Colon (tissue), 2 donors: ENCODE results near the gene NINL.
"Not testable (repeated sequence)": the region's sequence is repeated elsewhere in the genome, so short reads cannot be mapped to it uniquely, and the experiment has no call there.

Experiments used
- FAIRE-seq: peaks from 2 replicates; lab custom pipeline; 2012; peaks lifted over from hg19 to GRCh38; lab: Jason Lieb, UNC
- donor health status: control.
- donor health status: control.

The NINL gene

DNA sequence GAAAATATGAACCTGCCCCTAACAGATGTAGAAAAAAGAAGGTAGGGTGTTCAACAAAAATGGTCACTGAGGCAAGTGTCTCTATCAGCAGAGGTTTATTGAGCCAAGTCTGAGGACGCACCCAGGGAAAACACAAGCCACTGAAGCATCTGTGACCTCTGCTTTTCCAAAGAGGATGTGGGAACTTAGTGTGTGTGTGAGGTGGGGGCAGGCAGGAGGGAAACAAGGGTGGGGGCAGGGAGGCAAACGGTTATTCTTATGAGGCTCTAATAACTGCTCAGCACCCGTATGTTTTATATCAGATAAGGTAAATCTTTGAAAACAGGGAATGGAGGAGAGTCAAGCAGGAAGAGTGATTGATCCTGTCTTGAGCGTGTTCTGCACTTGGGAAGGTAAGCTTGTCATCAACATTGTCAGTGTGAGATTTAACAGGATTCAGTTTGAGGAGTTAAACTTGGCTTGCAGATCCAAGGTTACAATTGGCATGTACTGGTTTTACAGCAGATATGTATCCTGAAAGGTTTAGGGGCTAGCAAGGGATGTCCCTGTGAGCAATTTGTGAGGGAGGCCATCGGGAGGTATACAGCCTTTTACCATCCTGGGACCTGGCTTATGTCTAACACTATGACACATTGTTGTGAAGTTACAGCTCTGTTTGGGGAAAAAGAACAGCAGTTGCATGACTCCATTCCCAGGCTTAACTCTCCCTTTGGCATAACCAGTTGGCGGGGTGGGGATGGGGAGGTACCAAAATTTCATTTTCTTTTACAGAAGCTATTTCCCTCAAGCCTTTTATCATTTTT is 33.7 kb downstream of the NINL start:
- FAIRE-seq: no peak

DNA sequence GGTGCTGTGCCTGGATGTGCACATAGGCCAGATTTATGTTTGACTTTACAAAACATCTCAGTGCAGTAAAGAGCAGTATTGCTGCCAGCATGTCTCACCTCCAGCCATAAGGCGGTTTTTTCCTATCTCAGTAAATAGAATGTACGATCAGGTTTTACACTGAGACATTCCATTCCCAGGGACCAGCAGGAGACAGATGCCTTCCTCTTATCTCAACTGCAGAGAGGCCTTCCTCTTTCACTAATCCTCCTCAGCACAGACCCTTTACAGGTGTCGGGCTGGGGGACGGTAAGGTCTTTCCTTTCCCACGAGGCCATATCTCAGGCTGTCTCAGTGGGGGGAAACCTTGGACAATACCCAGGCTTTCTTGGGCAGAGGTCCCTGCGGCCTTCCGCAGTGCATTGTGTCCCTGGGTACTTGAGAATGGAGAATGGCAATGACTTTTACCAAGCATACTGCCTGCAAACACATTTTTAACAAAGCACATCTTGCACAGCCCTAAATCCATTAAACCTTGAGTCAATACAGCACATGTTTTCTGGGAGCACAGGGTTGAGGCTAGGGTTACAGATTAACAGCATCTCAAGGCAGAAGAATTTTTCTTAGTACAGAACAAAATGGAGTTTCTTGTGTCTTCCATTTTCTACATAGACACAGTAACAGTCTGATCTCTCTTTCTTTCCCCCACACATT is 34.5 kb downstream of the NINL start:
- not testable (repeated sequence) for FAIRE-seq

DNA sequence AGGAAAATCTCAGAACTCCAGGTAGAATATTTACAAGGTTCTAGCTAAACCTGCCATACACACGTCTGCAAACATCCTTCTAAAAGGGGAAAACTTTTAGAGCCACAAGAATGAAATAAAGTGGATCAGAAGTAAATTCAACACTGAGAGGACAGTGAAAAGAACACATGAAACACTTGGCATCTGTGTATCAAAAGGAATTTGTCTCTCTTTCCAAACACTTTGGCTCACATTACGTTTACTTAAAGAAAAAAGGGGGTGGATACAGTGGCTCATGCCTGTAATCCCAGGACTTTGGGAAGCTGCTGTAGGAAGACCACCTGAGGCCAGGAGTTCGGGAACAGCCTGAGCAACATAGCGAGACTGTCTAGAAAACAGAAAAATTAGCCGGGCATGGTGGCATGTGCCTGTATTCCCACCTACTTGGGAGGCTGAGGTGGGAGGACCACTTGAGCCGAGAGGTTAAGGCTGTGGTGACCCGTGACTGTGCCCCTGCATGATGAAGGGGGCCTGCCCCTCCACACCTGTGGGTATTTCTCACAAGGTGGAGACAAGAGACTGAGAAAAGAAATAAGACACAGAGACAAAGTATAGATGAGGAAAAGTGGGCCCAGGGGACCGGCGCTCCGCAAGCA is 35.4 kb downstream of the NINL start:
- FAIRE-seq: no peak

DNA sequence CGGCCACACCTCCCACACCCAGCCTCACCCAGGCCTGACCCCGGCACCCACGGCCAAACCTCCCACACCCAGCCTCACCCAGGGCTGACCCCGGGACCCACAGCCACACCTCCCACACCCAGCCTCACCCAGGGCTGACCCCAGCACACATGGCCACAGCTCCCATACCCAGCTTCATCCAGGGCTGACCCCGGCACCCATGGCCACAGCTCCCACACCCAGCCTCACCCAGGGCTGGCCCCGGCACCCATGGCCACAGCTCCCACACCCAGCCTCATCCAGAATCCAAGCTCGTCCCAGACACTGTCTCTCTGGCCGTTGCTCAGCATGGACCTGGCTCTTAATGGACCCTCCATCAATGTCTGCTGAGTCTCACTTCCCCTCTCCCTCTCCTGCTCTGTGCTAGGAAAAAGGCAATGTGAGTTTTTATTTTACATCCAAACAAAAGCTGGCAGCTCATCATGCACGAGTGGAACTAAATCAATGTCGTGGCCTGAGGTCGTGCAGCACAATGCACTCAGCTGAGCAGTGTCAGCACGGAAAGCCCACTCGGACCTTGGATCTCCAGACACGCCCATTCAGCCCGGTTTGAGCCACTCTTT is 36.1 kb downstream of the NINL start:
- FAIRE-seq: no peak

DNA sequence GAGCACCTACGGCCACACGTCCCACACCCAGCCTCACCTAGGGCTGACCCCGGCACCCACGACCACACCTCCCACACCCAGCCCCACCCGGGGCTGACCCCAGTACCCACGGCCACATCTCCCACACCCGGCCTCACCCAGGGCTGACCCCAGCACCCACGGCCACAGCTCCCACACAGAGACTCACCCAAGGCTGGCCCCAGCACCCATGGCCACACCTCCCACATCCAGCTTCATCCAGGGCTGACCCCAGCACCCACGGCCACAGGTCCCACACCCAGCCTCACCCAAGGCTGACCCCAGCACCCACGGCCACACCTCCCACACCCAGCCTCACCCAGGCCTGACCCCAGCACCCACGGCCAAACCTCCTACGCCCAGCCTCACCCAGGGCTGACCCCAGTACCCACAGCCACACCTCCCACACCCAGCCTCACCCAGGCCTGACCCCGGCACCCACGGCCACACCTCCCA is 36.7 kb downstream of the NINL start:
- no peak for FAIRE-seq

DNA sequence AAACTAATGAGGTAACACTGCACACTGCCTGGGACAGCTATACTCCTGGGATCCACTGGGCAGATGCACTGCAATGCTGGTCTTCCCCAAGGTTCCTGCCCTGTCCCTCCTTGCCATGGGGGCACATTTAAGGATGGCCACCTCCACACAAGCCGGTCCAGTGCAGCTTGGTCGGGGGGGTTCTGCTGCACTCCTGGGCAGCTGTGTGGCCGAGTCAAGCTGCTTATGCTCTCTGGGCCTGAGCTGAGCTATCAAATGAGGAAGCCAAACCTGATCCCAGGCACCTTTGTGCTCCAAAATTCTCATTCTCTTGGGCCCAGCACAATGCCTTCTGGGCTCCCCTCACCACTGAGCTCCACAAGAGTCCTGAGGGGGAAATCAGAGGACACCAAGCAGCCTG is 37.3 kb downstream of the NINL start:
- no peak for FAIRE-seq

DNA sequence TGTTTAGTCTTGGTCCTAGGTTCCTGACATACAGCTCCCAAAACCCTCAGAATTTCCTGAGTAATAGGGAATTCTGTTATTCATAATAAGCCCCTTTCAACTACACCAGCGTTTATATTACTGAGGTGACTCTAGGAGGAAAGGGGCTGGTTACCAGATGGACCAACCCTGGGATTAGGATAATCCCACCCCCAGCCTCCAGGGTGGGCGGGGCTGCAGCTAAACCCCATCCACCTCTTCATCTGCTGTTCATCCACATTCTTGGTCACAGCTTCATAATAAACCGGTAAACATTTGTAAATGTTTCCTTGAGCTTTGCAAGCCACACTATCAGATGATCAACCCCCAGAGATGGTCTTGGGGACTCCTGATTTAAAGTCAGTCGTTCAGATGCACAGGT is 38.3 kb downstream of the NINL start:
- FAIRE-seq: no peak

DNA sequence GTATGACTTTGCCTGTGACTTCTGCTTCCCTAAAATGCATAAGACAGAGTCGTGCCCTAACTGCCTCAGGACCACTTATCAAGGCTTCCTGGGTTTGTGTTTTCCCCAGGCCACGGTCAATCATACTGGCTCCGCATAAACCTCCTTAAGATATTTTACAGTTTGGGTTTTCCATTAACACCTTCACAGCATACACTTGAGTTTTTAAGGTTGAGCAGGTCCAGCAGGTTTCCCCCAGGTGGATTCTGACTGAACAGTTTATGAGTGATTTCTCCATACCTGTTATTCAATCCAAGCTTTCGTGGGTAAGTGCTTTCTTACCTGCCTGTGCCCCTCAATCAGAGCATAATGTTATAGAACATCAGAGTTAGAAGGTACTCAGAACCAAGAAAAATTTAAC is 39.3 kb downstream of the NINL start:
- FAIRE-seq: no peak

DNA sequence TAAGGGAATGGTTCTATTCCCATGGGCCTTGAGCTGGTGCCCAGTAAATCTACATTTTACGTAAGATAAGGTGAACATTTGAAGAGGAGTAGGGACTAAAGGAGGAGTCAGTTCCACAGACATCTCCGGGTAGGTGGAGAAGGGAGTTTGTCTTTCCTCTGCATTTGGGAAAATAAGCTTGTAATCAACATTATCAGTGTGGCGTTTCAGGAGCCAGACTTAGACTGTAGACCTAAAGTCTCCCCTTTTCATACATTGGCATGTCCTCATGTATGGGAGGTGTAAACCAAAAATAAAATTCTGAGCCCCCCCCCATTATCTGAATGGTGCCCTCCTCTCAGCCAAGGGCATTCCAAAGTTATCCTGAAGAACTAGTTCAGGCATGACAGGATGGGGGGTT is 40.2 kb downstream of the NINL start:
- no peak for FAIRE-seq

DNA sequence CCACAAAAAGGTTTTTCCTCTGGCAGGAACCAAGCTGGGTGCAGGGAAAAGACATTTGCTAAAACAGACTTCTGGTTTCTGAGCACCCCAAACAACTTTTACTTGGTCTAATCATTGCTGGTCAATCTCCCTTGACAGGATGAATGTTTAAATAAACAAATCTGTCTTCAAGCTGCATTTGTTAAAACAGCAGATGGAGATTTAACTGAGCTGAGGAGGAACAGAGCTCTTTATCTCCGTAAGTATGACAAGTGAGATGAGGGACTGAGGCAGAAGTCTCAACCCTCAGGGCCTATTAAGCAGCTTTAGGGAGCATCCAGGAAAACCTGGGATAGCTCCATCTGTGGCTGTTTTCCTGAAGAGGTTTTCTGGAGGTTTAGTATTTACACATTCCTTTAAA is 40.6 kb downstream of the NINL start:
- no peak for FAIRE-seq

DNA sequence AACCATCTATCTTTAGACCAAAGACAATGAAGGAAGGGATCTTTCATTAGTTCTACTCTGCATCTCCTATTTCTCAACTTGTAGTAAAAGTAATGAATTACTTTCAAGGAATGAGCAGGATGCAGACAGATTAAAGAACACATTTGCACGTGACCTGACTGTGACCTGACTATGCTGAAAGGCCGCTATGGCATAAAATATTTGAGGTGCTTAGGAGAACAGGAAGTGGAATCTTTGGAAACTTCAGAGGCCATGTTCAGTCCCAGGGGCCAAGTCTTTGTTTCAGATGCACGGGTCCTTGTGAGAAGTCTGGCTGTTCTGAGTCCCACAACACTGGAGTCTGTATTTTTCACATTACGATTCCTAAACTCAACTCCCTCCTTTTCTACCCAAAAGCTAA is 41.0 kb downstream of the NINL start:
- no peak for FAIRE-seq

DNA sequence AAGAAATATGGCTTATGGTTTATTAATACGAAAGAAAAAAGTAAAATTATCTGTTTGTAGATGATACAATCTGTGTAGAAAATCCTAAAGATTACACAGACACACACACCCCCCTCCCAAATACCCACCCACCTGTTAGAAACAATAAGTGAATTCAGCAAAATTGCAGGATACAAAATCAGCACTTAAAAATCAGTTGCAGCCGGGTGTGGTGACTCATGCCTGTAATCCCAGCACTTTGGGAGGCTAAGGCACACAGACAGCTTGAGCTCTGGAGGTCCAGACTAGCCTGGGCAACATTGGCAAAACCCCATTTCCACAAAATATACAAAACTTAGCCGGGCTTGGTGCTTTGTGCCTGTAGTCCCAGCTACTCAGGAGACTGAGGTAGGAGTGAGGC is 42.3 kb downstream of the NINL start:
- FAIRE-seq: no peak

DNA sequence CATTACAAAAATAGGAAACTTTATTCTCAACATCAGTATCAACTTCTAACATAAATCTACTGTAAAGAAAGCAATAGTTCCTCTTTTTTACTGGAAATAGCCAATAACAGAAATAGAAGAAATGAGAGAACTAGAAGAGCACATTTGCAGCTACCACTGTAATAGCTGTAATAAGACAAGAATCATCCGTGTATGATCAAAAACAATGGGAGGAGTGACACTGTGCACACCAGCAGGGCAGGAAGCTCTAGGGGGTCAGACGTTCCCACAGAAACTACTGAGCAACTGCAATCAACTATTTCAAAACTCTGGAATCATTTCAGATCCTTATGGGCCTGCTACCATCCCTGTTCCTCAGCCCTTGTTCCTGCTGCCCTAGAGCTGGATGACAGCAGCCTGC is 43.7 kb downstream of the NINL start:
- FAIRE-seq: no peak

DNA sequence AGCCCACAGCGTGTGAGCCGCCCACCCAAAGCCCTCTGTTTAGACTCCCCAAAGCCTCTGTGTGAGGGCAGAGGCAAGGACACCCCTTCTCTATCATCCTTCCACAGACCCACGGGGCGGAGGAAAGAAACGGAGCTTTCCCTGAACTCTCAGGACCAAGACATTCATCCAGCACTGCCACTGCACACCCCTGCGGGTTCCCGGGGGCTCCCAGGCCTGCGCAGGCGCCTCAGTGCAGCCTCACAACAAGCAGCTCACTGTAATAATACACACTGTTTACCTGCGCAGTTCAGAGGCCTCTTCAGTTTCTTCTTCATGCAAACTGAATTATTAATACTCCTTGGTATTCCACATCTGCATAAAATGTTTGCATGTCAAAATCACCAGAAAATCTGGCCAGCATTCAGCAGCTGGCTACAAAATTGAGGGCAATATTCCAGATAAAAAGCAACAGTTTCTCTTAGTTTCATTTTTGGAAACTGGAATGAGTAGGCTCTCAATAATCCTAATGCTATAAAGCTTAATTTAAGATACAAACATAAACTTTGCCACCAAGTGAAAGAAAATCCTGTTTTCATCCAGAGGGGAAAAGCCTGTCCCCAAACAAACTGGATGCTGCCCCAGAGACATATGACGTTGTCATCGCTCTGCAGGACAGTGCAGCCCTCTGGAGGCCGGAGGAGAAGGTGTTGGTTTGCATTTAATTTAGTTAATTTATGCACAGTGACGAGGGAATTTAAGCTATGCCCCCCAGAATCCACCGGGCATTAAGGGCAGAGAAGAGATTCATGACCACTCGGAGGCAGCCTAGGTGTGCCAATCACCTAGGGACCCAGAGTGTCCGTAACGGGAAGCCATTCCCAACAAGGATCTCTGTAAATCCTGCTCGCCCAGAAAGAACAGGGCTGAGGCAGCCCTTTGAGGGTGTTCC is 45.3 kb downstream of the NINL start:
- FAIRE-seq: no peak

DNA sequence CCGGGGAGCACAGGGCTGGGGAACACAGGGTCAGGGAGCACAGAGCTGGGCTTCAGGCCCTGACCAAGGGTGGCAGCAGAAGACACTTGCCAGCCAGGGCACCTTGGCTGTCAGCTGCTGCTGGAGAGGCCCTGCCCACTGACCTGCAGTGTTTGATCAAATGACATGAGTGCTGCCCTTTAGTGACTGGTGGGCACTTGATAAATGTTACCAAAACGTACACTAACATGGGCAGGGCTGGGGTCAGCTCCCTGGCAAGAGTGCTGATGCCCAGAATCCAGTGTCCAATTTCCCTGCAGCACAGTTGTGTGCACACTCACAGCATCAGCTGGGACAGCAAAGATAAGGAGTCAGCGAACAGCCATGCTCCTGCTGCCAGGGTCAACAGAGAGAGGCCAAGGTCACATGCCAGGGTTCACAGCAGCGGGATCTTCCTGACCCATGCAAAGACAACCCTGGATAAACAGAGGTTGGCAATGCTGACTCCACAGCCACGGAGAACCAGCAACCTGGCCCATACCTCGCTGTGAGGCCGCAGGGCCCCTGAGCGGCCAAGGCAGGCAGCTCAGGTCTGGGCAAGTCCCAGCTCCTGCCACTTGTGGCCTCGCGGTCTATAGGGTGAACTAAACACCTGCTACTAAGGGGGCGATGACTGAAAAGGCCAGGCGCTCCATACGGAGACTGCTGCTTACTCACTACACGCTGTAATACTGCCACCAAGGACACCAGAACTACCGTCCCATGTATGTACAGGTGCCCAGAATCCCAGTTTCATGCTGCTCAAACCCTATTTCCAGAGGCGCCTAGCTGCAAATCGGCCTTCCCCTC is 46.3 kb downstream of the NINL start:
- FAIRE-seq: no peak

DNA sequence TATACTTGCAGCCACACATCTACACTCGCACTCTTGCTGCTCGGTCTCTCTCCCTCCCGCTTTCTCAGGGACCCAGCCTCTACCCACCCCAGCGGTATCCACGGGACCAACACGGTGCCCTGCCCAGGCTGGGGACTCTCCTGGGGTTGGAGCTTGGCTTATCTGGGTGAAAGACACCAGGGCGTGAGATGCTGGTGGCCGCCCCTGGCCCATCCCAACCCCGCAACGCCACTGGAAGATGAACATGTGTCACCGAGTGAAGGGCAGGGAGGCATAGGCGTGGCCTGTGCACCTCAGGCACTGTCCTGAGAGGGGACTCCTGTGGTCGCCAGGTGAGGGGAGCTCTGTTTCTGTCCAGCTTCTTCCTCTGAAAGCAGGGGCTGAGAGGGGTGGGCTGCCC is 47.4 kb downstream of the NINL start:
- FAIRE-seq: no peak

DNA sequence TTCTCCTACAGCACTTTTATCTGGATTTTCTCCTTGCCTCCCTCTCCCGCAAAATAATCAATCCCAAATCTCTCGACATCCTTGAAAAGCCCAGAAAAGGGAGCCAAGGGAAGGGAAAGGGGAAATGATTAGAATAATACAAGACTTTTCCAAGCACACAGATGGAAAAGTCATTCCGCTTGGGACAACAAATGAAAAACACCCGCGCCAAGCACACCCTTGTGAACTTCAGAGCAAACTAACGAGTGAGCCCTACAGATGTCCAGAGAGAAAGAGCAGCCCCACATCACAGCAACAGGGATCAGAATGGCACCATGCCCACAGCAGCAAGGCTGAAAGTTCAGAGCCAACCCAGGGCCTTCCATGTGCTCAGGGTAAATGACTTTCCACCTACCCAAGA is 49.6 kb downstream of the NINL start:
- FAIRE-seq: no peak

DNA sequence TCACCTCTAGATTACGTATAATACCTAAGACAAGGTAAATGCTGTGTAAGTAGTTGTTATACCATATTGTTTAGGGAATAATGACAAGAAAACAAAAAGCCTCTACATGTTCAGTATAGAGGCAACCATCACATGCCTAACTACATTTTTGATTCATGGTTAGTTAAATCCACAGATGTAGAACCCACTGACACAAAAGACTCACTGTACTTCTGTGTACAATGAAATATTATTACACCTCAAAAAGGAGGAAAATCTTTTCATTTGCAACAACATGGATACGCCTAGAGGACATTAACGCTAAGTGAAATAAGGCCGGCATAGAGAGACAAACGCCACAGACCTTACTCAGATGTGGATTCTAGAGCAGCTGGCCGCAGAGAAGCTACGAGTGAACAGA is 50.5 kb downstream of the NINL start:
- no peak for FAIRE-seq

DNA sequence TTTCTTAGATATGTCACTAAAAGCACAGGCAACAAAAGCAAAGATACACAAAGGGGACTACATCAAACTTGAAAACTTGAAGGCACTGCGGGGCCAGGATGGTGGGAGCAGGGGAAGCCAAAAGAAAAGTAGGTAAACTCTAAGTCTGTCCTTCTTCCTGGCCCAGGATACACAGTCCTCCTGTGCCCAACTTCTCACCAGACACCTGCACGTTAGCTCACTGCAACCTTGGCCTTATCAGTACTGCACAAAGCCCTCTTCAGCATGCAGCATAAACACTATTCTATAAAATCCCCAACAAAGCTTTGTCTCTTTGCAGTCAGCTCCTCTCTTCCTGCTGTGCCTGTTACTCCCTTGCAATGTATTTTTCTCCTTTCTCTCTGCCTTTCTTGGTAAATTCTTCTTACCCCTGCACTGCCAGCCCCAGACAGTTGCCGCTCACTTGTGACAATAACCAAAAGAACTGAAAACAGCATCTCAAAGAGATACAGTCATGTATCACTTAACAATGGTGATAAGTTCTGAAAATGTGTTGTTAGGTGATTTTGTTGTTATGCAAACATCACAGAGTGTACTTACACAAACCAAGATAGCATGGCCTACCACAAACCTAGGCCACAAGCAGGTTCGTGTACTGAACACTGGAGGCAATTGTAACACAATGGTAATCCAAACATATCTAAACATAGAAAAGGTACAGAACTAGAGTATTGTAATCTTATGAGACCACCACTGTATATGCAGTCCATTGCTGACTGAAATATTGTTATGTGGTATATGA is 51.2 kb downstream of the NINL start:
- no peak for FAIRE-seq

DNA sequence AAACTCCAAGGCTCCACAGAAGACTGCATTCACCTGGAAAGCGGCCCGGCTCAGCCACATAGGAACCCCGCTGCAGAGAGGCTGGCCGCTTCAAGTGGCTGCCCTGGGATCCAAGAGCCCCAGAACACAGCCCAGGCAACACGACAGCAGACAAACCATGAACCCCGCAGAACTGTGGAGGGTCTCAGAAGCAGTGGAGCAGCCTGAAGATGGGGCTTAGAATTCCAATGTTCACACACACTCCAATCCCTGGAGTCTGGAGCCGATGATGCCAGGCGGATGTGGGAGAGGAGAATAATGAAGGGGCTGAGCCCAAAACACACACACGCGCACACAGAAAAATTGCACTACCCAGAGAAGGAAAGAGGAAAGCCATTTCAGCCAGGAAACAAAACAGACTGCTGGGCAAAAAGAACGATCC is 52.4 kb downstream of the NINL start:
- no peak for FAIRE-seq
